ENCODE data around the gene ANK3. TPM values are rescaled to one million over a fixed set of nuclear protein-coding genes. Genes with fewer than 3 reads are reported as not detected.

Gene ANK3
- polyA plus RNA-seq, 1 experiment = 0.13 TPM

DNA sequence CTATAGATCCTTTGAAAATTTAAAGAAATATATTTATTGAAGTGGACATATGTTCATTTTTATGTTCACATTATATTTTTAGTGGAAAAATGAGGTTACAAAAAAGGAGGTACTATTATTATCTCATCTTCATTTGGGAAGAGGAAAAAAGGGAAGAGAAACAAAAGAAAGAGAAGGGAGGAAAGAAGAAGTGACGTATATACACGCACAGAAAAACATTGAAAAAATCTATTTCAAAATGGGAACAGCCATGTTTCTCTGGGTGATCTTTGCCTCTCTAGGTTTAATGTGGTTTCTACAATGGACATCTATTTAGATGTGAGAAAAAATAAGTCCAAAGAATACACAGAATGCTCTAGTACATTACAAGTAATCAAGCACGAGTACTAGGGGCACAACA is 14.8 kb downstream of the ANK3 start:
- TF ChIP-seq, protein P1, sequence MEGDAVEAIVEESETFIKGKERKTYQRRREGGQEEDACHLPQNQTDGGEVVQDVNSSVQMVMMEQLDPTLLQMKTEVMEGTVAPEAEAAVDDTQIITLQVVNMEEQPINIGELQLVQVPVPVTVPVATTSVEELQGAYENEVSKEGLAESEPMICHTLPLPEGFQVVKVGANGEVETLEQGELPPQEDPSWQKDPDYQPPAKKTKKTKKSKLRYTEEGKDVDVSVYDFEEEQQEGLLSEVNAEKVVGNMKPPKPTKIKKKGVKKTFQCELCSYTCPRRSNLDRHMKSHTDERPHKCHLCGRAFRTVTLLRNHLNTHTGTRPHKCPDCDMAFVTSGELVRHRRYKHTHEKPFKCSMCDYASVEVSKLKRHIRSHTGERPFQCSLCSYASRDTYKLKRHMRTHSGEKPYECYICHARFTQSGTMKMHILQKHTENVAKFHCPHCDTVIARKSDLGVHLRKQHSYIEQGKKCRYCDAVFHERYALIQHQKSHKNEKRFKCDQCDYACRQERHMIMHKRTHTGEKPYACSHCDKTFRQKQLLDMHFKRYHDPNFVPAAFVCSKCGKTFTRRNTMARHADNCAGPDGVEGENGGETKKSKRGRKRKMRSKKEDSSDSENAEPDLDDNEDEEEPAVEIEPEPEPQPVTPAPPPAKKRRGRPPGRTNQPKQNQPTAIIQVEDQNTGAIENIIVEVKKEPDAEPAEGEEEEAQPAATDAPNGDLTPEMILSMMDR (IDR thresholded peaks at IDR 0.05; ENCODE audit: insufficient read depth, low read depth, low read length) = no peak
- CTCF ChIA-PET = no interaction called here
- POLR2A ChIA-PET = no interaction called here
- Histone ChIP-seq H3K4me3 (ENCODE audit: low read depth, low read length) (no peak overlapping the region), H3K36me3 (ENCODE audit: control insufficient read depth, insufficient read depth, low read length) (no peaks in the 10 kb centered on the region), H3K27me3 (ENCODE audit: control insufficient read depth, insufficient read depth, low read length) (no peaks in the 10 kb centered on the region)
- DNase-seq (ENCODE audit: low read depth) = no peak

DNA sequence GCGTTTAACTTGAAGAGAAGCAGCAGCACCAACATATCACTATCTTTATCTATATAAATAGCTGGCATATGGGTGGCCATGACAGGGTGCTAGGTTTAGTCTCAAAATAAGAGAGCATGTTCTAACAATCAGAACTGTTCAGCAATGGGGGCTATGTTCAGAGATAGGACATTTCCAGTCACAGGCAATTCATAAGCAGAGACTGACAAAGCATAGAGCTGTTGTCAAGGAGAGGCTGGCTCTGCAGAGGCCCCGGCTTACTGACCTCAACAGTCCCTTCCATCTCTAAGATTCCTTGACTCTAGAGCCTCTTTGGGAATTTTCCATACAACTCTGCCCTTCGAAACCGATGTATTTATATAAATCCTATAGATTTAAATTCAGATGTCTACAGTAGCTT is 17.2 kb downstream of the ANK3 start:
- Histone ChIP-seq H3K4me3 (ENCODE audit: low read depth, low read length) (no peak overlapping the region), H3K27me3 (ENCODE audit: control insufficient read depth, insufficient read depth, low read length) (no peaks in the 10 kb centered on the region), H3K36me3 (ENCODE audit: control insufficient read depth, insufficient read depth, low read length) (no peaks in the 10 kb centered on the region)
- DNase-seq (ENCODE audit: low read depth) = no peak
- POLR2A ChIA-PET = no interaction called here
- TF ChIP-seq, protein P1 (IDR thresholded peaks at IDR 0.05; ENCODE audit: insufficient read depth, low read depth, low read length) = no peak
- CTCF ChIA-PET = no interaction called here

GRCh38 chr10:60369547-60369930 is 20.1 kb downstream of the ANK3 start:
- Histone ChIP-seq H3K4me3 (ENCODE audit: low read depth, low read length) (no peak overlapping the region), H3K36me3 (ENCODE audit: control insufficient read depth, insufficient read depth, low read length) (no peaks in the 10 kb centered on the region), H3K27me3 (ENCODE audit: control insufficient read depth, insufficient read depth, low read length) (no peaks in the 10 kb centered on the region)
- TF ChIP-seq, protein P1 (IDR thresholded peaks at IDR 0.05; ENCODE audit: insufficient read depth, low read depth, low read length) = no peak
- ChIA-PET POLR2A (no interaction called here), CTCF (interaction anchor here (0.7 kb wide), 1 partner anchor 81 kb away, joined by 3 read pairs; no protein-coding TSS in a partner anchor)
- no peak for DNase-seq (ENCODE audit: low read depth)

- TF ChIP-seq, protein P1 (IDR thresholded peaks at IDR 0.05; ENCODE audit: insufficient read depth, low read depth, low read length) = no peak
- Histone ChIP-seq H3K4me3 (ENCODE audit: low read depth, low read length) (no peak overlapping the region), H3K27me3 (ENCODE audit: control insufficient read depth, insufficient read depth, low read length) (no peaks in the 10 kb centered on the region), H3K36me3 (ENCODE audit: control insufficient read depth, insufficient read depth, low read length) (no peaks in the 10 kb centered on the region)
- POLR2A ChIA-PET = no interaction called here
- CTCF ChIA-PET = interaction anchor here (0.6 kb wide), 1 partner anchor 55 kb away, joined by 3 read pairs; no protein-coding TSS in a partner anchor
- DNase-seq (ENCODE audit: low read depth) = no peak
Observed at GRCh38 chr10:60368875-60369546, 20.7 kb downstream of the ANK3 start.

GRCh38 chr10:60367901-60368300 is 21.8 kb downstream of the ANK3 start:
- Histone ChIP-seq H3K36me3 (ENCODE audit: control insufficient read depth, insufficient read depth, low read length) (no peaks in the 10 kb centered on the region), H3K4me3 (ENCODE audit: low read depth, low read length) (no peak overlapping the region), H3K27me3 (ENCODE audit: control insufficient read depth, insufficient read depth, low read length) (no peaks in the 10 kb centered on the region)
- CTCF ChIA-PET = interaction anchor here (0.8 kb wide), 1 partner anchor 150 kb away, joined by 4 read pairs; no protein-coding TSS in a partner anchor
- DNase-seq (ENCODE audit: low read depth) = no peak
- TF ChIP-seq, protein P1 (IDR thresholded peaks at IDR 0.05; ENCODE audit: insufficient read depth, low read depth, low read length) = no peak
- POLR2A ChIA-PET = interaction anchor here (0.9 kb wide), 1 partner anchor 16 kb away, joined by 3 read pairs; no protein-coding TSS in a partner anchor

All from BJ (cell line).